ENCODE data around the gene DUSP15.

Gene DUSP15

GRCh38 chr20:31842471-31843157 lies 27.7 kb downstream of the DUSP15 start:
- no peak overlapping the region for H2AFZ ChIP-seq (ENCODE audit: low read depth)
- H3K27ac ChIP-seq: no peak overlapping the region
- peaks cover 27% of the 10 kb centered on the region for H3K4me1 ChIP-seq (ENCODE audit: low read depth, poor library complexity, severe bottlenecking)
- H3K4me2 ChIP-seq: no peak overlapping the region
- TF ChIP-seq, protein P1, sequence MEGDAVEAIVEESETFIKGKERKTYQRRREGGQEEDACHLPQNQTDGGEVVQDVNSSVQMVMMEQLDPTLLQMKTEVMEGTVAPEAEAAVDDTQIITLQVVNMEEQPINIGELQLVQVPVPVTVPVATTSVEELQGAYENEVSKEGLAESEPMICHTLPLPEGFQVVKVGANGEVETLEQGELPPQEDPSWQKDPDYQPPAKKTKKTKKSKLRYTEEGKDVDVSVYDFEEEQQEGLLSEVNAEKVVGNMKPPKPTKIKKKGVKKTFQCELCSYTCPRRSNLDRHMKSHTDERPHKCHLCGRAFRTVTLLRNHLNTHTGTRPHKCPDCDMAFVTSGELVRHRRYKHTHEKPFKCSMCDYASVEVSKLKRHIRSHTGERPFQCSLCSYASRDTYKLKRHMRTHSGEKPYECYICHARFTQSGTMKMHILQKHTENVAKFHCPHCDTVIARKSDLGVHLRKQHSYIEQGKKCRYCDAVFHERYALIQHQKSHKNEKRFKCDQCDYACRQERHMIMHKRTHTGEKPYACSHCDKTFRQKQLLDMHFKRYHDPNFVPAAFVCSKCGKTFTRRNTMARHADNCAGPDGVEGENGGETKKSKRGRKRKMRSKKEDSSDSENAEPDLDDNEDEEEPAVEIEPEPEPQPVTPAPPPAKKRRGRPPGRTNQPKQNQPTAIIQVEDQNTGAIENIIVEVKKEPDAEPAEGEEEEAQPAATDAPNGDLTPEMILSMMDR (conservative IDR thresholded peaks at IDR 0.05; ENCODE audit: low read depth, low read length): no peak
- no peak overlapping the region for H3K4me3 ChIP-seq (IDR thresholded peaks at IDR 0.05; ENCODE audit: insufficient read depth, low read depth, low read length)
- H3K27me3 ChIP-seq (ENCODE audit: insufficient read depth, low read depth): peaks cover 33% of the 10 kb centered on the region
- H4K20me1 ChIP-seq (ENCODE audit: insufficient read depth): no peaks in the 10 kb centered on the region
- no peak overlapping the region for H3K9ac ChIP-seq
- no peaks in the 10 kb centered on the region for H3K36me3 ChIP-seq (ENCODE audit: insufficient read depth)
- no peaks in the 10 kb centered on the region for H3K79me2 ChIP-seq (ENCODE audit: insufficient read depth, low read depth)

DNA sequence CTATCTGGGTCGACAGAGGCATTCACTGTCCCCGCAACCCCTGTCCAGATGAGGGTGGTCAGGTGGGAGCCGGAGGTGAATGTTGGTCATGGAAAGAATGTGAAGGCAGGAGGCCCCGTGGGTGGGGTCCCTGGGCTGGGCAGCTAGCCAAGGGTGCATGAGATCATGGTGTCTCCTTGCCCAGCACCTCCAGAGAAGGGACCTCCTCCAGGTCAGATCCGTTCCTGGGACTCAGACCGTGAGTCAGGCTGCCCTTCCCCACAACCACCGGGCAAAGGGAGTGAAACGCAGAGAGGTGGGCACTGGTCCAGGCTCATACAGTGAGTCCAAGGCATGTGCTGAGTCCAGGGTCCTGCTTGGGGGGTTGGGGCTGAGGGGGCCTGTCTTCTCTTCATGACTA lies 28.4 kb downstream of the DUSP15 start:
- Histone ChIP-seq H3K4me2 (no peak overlapping the region), H3K9ac (no peak overlapping the region)

GRCh38 chr20:31840906-31841816 lies 29.2 kb downstream of the DUSP15 start:
- Histone ChIP-seq H3K9ac (no peak overlapping the region), H2AFZ (ENCODE audit: low read depth) (no peak overlapping the region), H3K4me3 (IDR thresholded peaks at IDR 0.05; ENCODE audit: insufficient read depth, low read depth, low read length) (no peak overlapping the region), H3K4me2 (no peak overlapping the region), H4K20me1 (ENCODE audit: insufficient read depth) (no peaks in the 10 kb centered on the region), H3K27me3 (ENCODE audit: insufficient read depth, low read depth) (peaks cover 26% of the 10 kb centered on the region; the same call in 1 of the 2 replicates), H3K79me2 (ENCODE audit: insufficient read depth, low read depth) (no peaks in the 10 kb centered on the region), H3K36me3 (ENCODE audit: insufficient read depth) (no peaks in the 10 kb centered on the region), H3K27ac (no peak overlapping the region), H3K4me1 (ENCODE audit: low read depth, poor library complexity, severe bottlenecking) (peaks cover 30% of the 10 kb centered on the region)
- TF ChIP-seq, protein P1 (conservative IDR thresholded peaks at IDR 0.05; ENCODE audit: low read depth, low read length): no peak

More for the DNA sequence above, 28.4 kb downstream of the DUSP15 start:
- TF ChIP-seq, protein P1 (conservative IDR thresholded peaks at IDR 0.05; ENCODE audit: low read depth, low read length): no peak
- H3K4me3 ChIP-seq (IDR thresholded peaks at IDR 0.05; ENCODE audit: insufficient read depth, low read depth, low read length): no peak overlapping the region
- H2AFZ ChIP-seq (ENCODE audit: low read depth): no peak overlapping the region
- H3K27ac ChIP-seq: no peak overlapping the region
- peaks cover 30% of the 10 kb centered on the region for H3K4me1 ChIP-seq (ENCODE audit: low read depth, poor library complexity, severe bottlenecking)
- H3K36me3 ChIP-seq (ENCODE audit: insufficient read depth): no peaks in the 10 kb centered on the region
- no peaks in the 10 kb centered on the region for H3K79me2 ChIP-seq (ENCODE audit: insufficient read depth, low read depth)
- no peaks in the 10 kb centered on the region for H4K20me1 ChIP-seq (ENCODE audit: insufficient read depth)
- peaks cover 26% of the 10 kb centered on the region; the same call in 1 of the 2 replicates for H3K27me3 ChIP-seq (ENCODE audit: insufficient read depth, low read depth)

GRCh38 chr20:31839782-31840487 lies 30.4 kb downstream of the DUSP15 start:
- TF ChIP-seq, protein P1 (conservative IDR thresholded peaks at IDR 0.05; ENCODE audit: low read depth, low read length): no peak
- Histone ChIP-seq H2AFZ (ENCODE audit: low read depth) (no peak overlapping the region), H3K4me3 (IDR thresholded peaks at IDR 0.05; ENCODE audit: insufficient read depth, low read depth, low read length) (no peak overlapping the region), H3K79me2 (ENCODE audit: insufficient read depth, low read depth) (no peaks in the 10 kb centered on the region), H3K4me2 (no peak overlapping the region), H3K9ac (no peak overlapping the region), H3K36me3 (ENCODE audit: insufficient read depth) (no peaks in the 10 kb centered on the region), H3K27ac (no peak overlapping the region), H3K27me3 (ENCODE audit: insufficient read depth, low read depth) (peaks cover 26% of the 10 kb centered on the region; the same call in 1 of the 2 replicates), H3K4me1 (ENCODE audit: low read depth, poor library complexity, severe bottlenecking) (peaks cover 33% of the 10 kb centered on the region), H4K20me1 (ENCODE audit: insufficient read depth) (no peaks in the 10 kb centered on the region)
